Glomerular endothelial cell (primary cell): Measurements from ENCODE around the gene ARHGAP42. TPM values are rescaled to one million over a fixed set of nuclear protein-coding genes. Genes with fewer than 3 reads are reported as not detected.
"Not testable (repeated sequence)": the region's sequence is repeated elsewhere in the genome, so short reads cannot be mapped to it uniquely, and the experiment has no call there.

Experiments used
- DNase-seq: peaks from one replicate; pipeline ENCODE4 v3.0.0-alpha.2; 2011; ENCODE audit warnings: low read depth, low spot score; ENCODE audit errors: extremely low read depth
- total RNA-seq: library from RNA; depleted of rRNA; stranded (reverse); fragments of >200 nt; gene quantifications from 2 replicates; pipeline ENCODE4 v1.2.3, GENCODE V29; 2015

The ARHGAP42 gene
- total RNA-seq, 1 donor from 2014 or later = 11.9 TPM

DNA sequence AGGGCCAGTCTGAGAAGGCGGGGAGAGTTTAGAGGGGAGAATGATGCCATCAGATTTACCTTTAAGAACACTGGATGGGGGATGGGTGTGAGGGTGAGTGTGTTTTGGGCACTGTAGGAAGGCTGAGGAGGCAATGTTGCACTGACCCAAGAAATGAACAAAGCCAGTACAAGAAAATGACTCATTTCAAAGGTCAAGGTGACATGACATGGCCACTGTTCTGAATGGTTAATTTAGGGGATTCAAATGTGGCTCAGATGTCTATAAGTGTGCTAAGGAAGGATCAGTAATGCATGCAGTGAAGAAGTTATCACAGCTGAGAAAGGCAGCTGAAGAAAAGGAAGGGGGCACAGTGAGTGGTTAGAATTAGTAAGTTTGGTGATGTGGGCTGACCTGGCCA is 312.7 kb downstream of the ARHGAP42 start:
- no peak for DNase-seq

GRCh38 chr11:101003468-101003867 is 316.4 kb downstream of the ARHGAP42 start:
- DNase-seq = no peak

GRCh38 chr11:101008961-101009689 is 322.0 kb downstream of the ARHGAP42 start:
- DNase-seq = no peak

DNA sequence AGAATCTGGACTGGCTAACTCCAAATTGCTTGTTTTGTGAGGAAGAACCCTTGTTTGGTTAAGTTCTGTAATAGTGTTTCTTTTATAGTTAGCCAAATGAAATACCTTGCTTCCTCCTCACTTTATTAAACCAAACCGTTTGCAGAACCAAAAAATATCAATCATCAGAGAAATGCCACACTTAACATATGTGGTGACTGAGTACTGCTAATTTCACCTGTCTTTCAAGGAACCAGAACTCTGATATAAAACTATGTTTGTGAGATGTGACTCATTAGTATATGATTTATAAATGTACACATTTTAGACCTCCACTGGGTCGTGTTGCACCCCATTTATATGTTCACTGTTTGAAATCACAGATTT is 322.6 kb downstream of the ARHGAP42 start:
- no peak for DNase-seq

DNA sequence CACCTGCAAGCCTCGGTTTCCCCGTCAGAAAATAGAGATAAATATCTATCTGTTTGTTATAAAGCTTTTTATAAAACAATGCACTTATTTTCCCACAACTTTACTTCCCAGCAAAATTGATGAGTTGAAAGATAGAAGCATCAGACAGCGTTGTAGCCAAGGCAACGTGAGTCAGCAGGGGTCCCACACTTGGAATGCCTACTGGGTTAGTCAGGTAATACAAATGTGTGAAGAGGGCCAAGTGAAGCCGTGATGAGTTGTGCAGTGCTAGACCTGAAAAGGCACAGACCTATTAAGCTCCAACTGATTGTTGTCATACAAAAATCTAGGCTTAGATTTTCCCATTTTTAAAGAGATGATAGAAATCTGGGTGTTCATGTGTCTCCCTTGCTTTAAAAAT is 323.8 kb downstream of the ARHGAP42 start:
- DNase-seq = no peak

- DNase-seq = no peak
Measured at GRCh38 chr11:101011881-101012280, 324.8 kb downstream of the ARHGAP42 start.

DNA sequence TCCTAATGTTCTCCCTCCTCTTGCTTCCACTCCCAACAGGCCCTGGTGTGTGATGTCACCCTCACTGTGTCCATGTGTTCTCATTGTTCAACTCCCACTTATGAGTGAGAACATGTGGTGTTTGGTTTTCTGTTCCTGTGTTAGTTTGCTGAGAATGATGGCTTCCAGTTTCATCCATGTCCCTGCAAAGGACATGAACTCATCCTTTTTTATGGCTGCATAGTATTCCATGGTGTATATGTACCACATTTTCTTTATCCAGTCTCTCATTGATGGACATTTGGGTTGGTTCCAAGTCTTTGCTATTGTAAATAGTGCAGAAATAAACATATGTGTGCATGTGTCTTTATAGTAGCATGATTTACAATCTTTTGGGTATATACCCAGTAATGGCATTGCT is 326.6 kb downstream of the ARHGAP42 start:
- DNase-seq = not testable (repeated sequence)

DNA sequence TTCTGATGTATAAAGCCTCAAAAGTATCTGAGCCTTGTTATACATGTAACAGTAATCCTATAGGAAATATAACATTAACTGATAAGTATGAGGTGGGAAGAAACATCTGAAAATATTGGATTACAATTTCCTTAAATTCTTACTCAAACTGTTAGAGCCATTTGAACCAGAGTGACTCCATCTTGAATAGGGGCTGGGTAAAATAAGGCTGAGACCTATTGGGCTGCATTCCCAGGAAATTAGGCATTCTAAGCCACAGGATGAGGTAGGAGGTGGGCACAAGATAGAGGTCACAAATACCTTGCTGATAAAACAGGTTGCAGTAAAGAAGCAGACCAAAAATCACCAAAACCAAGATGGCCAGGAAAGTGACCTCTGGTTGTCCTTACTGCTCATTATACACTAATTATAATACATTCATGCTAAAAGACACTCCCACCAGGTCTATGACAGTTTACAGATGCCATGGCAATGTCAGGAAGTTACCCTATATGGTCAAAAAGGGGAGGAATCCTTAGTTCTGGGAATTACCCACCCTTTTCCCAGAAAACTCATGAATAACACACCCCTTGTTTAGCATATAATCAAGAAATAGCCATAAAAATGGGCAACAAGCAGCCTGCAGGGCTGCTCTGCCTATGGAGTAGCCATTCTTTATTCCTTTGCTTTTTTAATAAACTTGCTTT is 327.7 kb downstream of the ARHGAP42 start:
- no peak for DNase-seq

GRCh38 chr11:101019870-101020269 is 332.8 kb downstream of the ARHGAP42 start:
- no peak for DNase-seq

- DNase-seq = no peak
Measured at GRCh38 chr11:101022256-101022655, 335.2 kb downstream of the ARHGAP42 start.

DNA sequence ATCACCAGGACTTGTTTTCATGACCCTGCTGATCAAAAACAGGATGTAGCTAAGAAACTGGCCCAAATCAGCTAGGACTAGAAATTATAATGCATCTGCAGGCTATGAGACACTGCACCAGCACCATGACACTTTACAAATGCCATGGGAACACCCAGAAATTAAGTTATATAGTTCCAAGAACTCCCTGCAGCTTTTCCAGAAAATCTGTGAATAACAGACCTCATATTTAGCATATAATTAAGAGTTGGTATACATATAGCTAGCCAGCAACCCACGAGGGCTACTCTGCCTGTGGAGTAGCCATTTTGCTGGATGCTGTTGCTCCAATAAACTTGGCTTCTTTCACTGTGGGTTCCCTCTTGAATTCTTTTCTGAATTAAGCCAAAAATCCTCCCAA is 341.6 kb downstream of the ARHGAP42 start:
- DNase-seq = no peak

- no peak for DNase-seq
Measured at GRCh38 chr11:101030015-101030414, 342.9 kb downstream of the ARHGAP42 start.

GRCh38 chr11:101030692-101031091 is 343.6 kb downstream of the ARHGAP42 start:
- DNase-seq = no peak

DNA sequence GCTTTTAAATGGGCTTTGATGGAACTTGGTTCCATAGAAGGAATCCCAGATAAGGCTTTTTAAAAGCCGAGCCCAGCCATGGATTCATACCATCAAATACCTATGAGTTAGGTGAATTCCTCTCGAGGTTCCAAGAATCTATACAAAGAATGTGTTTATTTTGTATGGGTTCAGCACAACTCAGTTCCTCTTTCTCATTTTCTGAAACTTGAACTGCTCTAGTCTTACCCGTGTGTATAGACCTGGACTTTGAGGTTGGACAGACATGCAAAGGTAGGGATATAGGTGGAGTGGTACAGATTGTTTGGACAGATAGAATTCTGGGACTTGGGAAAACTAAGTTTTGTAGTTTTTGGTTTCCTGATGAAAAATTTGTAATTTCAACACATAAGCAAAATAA is 344.6 kb downstream of the ARHGAP42 start:
- DNase-seq = no peak

DNA sequence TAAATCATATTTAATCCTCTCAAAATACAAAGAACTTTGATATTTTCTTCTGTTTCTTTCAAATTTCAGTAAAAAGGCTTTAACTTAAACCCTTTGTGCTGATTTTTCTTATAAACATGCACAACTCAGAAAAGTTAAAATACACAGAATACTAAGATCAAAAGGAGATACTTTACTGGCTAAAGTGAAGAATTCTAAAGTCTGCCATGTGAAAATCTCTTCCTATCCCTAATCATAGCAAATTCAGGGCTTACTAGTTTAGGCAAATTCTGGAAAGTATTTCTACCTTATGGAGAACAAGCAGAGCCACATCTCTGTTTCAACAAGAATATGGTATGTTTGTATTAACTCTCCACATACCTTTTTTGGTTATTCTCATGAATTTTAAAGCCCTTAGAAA is 345.9 kb downstream of the ARHGAP42 start:
- no peak for DNase-seq

GRCh38 chr11:101034076-101034475 is 347.0 kb downstream of the ARHGAP42 start:
- DNase-seq = no peak

DNA sequence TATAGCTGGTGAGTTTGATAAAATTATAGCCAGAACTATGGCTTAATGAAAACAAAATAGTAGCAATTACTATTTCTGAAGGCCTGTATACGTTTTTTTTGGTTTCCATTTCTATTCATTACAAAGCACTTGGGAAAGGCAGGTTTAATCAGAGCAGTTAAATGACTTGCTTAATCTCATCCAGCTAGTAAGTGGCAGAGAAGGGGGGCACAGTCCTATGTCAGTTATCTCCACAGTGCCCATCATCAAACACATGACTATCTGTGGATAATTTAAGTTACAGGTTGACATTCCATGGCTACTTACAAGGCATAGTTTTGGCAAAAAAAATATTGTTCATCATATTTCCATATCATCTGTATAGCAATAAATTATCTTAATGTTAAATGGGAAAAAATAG is 348.8 kb downstream of the ARHGAP42 start:
- DNase-seq = no peak
